Esophagus squamous epithelium (tissue), 5 donors: Measurements from ENCODE around the gene PWWP2A. TPM values are rescaled to one million over a fixed set of nuclear protein-coding genes. Genes with fewer than 3 reads are reported as not detected.

Source experiments
- DNase-seq: peaks from one replicate; lab custom pipeline; 2025; lab: John Stamatoyannopoulos, UW
- H3K27ac ChIP-seq, 4 donors: fragments of 200-600 bp; sonication (generic); one replicate each; pipeline ENCODE4 v1.5.1; 2016 to 2019; ENCODE audit warnings: mild to moderate bottlenecking in 1 of 4
- H3K27me3 ChIP-seq, 4 donors: fragments of 200-600 bp; sonication (generic); 1 replicate in 3 of 4; 2 replicates in 1 of 4; pipeline versions ENCODE4 v1.5.1 to v1.6.0; 2017 to 2021; ENCODE audit warnings: antibody characterized with exemption in 1 of 4
- H3K36me3 ChIP-seq, 3 donors: fragments of 200-600 bp; sonication (generic); one replicate each; pipeline ENCODE4 v1.5.1; 2016 to 2019
- H3K4me1 ChIP-seq, 3 donors: fragments of 200-600 bp; sonication (generic); one replicate each; pipeline ENCODE4 v1.5.1; 2017 to 2019
- H3K4me3 ChIP-seq, 4 donors: fragments of 200-600 bp; sonication (generic); 1 replicate in 3 of 4; 2 replicates in 1 of 4; pipeline ENCODE4 v1.5.1; 2016 to 2019; ENCODE audit warnings: mild to moderate bottlenecking in 2 of 4, moderate library complexity in 1 of 4
- H3K9me3 ChIP-seq, 3 donors: fragments of 200-600 bp; sonication (generic); one replicate each; pipeline ENCODE4 v1.5.1; 2016 to 2019
- POLR2A ChIP-seq, 4 donors: fragments of 450-650 bp; IDR thresholded peaks; one replicate each; pipeline ENCODE4 v1.6.1; 2017; ENCODE audit warnings: antibody characterized with exemption in 4 of 4, mild to moderate bottlenecking in 4 of 4, moderate library complexity in 3 of 4
- WGBS, 2 donors: methylation state at CpG; one replicate each; pipeline ENCODE4 v1.1.5; 2018; 5-methylcytosine and 5-hydroxymethylcytosine counted together
- intact Hi-C: fragments of 100-400 bp; cut with DNase I; formaldehyde crosslinking; loops from one replicate; pipeline ENCODE4 v1.15.0; 2022
- total RNA-seq, 4 donors: library from RNA; depleted of rRNA; stranded (reverse); fragments of >200 nt; gene quantifications; one replicate each; pipeline ENCODE4 v1.1.0, GENCODE V29; 2016
- TF ChIP-seq, protein P1 (sequence below), 6 experiments: fragments of 450-650 bp in 4 of 6; fragments of 200-600 bp in 2 of 6; sonication (generic) in 2 of 6; IDR thresholded peaks; one replicate each; pipeline ENCODE4 v1.5.1; 2016 to 2019; ENCODE audit warnings: antibody characterized with exemption in 6 of 6, mild to moderate bottlenecking in 4 of 6, moderate library complexity in 4 of 6
- donor health status: DM: yes; HTN: yes; CAD: no.

Gene PWWP2A
- total RNA-seq, 4 donors from 2014 or later, result 15.3 to 20.8 (median 17.1) TPM

DNA sequence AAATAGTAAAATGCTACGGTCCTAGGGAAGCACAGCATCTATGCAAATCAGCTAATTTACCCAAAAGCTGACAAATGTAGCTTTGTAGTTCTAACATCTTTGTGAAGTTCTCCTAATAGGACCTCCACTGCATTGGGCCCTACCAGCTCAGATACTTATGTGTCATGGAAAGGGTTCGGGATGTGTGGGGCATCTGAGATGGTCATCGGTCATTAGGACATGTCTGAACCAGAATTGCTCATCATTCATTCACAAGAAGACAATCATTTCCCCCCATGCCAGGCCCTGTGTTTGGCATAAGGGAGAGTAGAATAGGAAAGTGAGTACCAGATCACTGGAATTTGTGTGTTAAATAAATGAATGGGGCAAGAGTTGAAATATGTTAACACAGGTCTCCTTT, 35.7 kb downstream of the PWWP2A start:
- Histone ChIP-seq H3K27me3 (no peaks in the 10 kb centered on the region), H3K36me3 (peaks cover 0 to 12% (median 0%) of the 10 kb centered on the region in 3 donors), H3K27ac (no peak overlapping the region), H3K4me3 (no peak overlapping the region), H3K4me1 (peaks cover 0 to 10% (median 3%) of the 10 kb centered on the region in 3 donors), H3K9me3 (no peaks in the 10 kb centered on the region)
- TF ChIP-seq, protein P1, sequence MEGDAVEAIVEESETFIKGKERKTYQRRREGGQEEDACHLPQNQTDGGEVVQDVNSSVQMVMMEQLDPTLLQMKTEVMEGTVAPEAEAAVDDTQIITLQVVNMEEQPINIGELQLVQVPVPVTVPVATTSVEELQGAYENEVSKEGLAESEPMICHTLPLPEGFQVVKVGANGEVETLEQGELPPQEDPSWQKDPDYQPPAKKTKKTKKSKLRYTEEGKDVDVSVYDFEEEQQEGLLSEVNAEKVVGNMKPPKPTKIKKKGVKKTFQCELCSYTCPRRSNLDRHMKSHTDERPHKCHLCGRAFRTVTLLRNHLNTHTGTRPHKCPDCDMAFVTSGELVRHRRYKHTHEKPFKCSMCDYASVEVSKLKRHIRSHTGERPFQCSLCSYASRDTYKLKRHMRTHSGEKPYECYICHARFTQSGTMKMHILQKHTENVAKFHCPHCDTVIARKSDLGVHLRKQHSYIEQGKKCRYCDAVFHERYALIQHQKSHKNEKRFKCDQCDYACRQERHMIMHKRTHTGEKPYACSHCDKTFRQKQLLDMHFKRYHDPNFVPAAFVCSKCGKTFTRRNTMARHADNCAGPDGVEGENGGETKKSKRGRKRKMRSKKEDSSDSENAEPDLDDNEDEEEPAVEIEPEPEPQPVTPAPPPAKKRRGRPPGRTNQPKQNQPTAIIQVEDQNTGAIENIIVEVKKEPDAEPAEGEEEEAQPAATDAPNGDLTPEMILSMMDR (IDR thresholded peaks at IDR 0.05), result no peak
- TF ChIP-seq POLR2A (IDR thresholded peaks at IDR 0.05), result no peak
- DNase-seq, result no peak
- intact Hi-C loops, result no loop called here
- 55 to 66% methylated on average over 3 of the region's 3 CpGs for WGBS, 2 donors

- H3K9me3 ChIP-seq, result no peaks in the 10 kb centered on the region
- 67 to 81% methylated on average over 9 of the region's 9 CpGs for WGBS, 2 donors
- no peak for DNase-seq
- intact Hi-C loops, result no loop called here
- H3K36me3 ChIP-seq, result peaks cover 0 to 16% (median 0%) of the 10 kb centered on the region in 3 donors
- no peak for TF ChIP-seq POLR2A (IDR thresholded peaks at IDR 0.05)
- TF ChIP-seq, protein P1 (IDR thresholded peaks at IDR 0.05), result no peak
- peaks cover 0 to 10% (median 3%) of the 10 kb centered on the region in 3 donors for H3K4me1 ChIP-seq
- no peak overlapping the region for H3K27ac ChIP-seq
- H3K27me3 ChIP-seq, result no peaks in the 10 kb centered on the region
- no peak overlapping the region for H3K4me3 ChIP-seq
These were observed 36.4 kb downstream of the PWWP2A start for GRCh38 chr5:160082614-160083500.

DNA sequence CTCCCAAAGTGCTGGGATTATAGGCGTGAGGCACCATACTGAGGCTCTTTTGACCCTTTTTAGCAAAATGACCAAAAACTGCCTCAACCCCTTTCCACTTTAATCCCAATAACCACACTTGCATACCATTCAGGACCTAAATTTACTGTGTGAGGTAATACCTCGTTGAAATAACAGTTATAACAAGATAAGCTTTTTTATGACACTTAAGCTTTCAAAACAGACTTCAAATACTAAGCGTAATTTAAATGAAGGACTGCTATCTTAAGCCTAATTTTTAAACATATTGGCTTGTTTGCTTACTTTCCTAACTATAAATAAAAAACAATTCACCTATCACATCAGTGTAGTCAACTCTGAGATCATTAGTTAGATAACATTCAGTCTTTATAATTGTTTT, 37.8 kb downstream of the PWWP2A start:
- TF ChIP-seq, protein P1 (IDR thresholded peaks at IDR 0.05), result no peak
- no peak for TF ChIP-seq POLR2A (IDR thresholded peaks at IDR 0.05)
- Histone ChIP-seq H3K27ac (no peak overlapping the region), H3K27me3 (no peaks in the 10 kb centered on the region), H3K4me1 (peaks cover 0 to 10% (median 3%) of the 10 kb centered on the region in 3 donors), H3K36me3 (peaks cover 0 to 24% (median 0%) of the 10 kb centered on the region in 3 donors), H3K9me3 (no peaks in the 10 kb centered on the region), H3K4me3 (no peak overlapping the region)
- no peak for DNase-seq
- 76 to 80% methylated on average over 3 of the region's 3 CpGs for WGBS, 2 donors
- intact Hi-C loops, result no loop called here

DNA sequence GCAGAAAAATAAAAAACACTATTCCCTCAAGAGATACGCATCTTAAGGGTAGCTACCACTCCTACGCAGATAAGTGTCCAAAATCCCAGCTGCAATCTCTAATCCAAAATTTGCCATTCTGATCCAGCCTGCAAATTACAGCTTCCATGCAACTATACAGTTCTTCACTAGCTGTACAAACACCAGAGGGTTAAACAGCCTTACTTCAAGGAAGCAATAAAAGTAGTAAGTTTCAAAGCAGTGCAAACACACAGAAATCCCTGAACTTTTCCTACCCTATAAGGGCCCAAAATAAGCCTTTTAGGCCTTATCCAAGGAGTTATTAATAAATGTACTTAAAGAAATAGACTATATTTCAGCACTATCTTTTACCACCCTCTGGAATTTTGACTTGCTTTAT, 39.5 kb downstream of the PWWP2A start:
- Histone ChIP-seq H3K27ac (no peak overlapping the region), H3K36me3 (peaks cover 0 to 27% (median 0%) of the 10 kb centered on the region in 3 donors), H3K4me1 (peaks cover 0 to 10% (median 3%) of the 10 kb centered on the region in 3 donors), H3K27me3 (no peaks in the 10 kb centered on the region), H3K9me3 (no peaks in the 10 kb centered on the region), H3K4me3 (no peak overlapping the region)
- 92 to 95% methylated on average over 2 of the region's 2 CpGs for WGBS, 2 donors
- intact Hi-C loops, result no loop called here
- no peak for TF ChIP-seq POLR2A (IDR thresholded peaks at IDR 0.05)
- TF ChIP-seq, protein P1 (IDR thresholded peaks at IDR 0.05), result no peak
- DNase-seq, result no peak

DNA sequence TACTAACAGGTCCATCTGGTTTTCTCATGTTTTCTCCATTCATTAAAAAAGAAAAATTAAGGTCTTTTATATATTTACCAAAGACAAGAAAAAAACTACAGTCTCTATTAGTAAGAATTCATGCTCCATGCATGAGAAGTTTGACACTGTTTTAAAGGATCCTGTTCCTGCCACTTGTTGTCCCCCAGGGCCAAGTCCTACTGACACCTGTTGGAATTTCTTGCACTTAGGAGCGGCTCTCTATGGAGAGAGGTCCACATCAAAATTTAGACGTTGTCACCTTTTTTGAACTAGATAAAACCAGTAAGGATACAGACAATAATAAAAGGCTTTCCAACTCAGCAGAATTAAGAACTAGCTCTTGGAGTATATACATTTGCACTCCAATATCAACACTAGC, 42.3 kb downstream of the PWWP2A start:
- TF ChIP-seq, protein P1 (IDR thresholded peaks at IDR 0.05), result no peak
- TF ChIP-seq POLR2A (IDR thresholded peaks at IDR 0.05), result no peak
- Histone ChIP-seq H3K4me3 (no peak overlapping the region), H3K27me3 (no peaks in the 10 kb centered on the region), H3K9me3 (no peaks in the 10 kb centered on the region), H3K36me3 (peaks cover 0 to 40% (median 0%) of the 10 kb centered on the region in 3 donors), H3K27ac (no peak overlapping the region), H3K4me1 (peaks cover 0 to under 1% (median 0%) of the 10 kb centered on the region in 3 donors)
- DNase-seq, result no peak
- WGBS, 2 donors, result 69 to 92% methylated on average over 2 of the region's 2 CpGs
- intact Hi-C loops, result no loop called here
